ENCODE results near the gene AIF1L.
A peak's percentile ranks its signal among the peaks of the same experiment; 100 is the strongest.
"Not testable (repeated sequence)": the region's sequence is repeated elsewhere in the genome, so short reads cannot be mapped to it uniquely, and the experiment has no call there.

The AIF1L gene

GRCh38 chr9:131117762-131118145, 21.4 kb downstream of the AIF1L start:
- no peak for DNase-seq (ENCODE audit: low read depth in 1 of 2, low spot score in 1 of 2)

GRCh38 chr9:131119600-131119999, 23.3 kb downstream of the AIF1L start:
- no peak for DNase-seq (ENCODE audit: low read depth in 1 of 2, low spot score in 1 of 2)

DNA sequence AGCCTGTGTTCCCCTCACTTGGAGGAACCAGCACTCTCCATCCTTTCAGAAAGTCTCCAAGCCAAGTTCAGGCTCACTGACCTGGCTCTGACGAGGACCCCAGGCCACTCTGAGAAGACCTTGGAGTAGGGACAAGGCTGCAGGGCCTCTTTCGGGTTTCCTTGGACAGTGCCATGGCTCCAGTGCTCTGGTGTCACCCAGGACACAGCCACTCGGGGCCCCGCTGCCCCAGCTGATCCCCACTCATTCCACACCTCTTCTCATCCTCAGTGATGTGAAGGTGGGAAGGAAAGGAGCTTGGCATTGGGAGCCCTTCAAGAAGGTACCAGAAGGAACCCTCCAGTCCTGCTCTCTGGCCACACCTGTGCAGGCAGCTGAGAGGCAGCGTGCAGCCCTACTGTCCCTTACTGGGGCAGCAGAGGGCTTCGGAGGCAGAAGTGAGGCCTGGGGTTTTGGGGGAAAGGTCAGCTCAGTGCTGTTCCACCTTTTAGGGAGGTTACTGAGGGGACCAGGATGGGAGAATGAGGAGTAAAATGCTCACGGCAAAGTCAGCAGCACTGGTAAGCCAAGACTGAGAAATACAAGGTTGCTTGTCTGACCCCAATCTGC, 24.4 kb downstream of the AIF1L start:
- DNase-seq (ENCODE audit: low read depth in 1 of 2, low spot score in 1 of 2): no peak

- DNase-seq (ENCODE audit: low read depth in 1 of 2, low spot score in 1 of 2): no peak
Measured at GRCh38 chr9:131121346-131121745, 25.0 kb downstream of the AIF1L start.

DNA sequence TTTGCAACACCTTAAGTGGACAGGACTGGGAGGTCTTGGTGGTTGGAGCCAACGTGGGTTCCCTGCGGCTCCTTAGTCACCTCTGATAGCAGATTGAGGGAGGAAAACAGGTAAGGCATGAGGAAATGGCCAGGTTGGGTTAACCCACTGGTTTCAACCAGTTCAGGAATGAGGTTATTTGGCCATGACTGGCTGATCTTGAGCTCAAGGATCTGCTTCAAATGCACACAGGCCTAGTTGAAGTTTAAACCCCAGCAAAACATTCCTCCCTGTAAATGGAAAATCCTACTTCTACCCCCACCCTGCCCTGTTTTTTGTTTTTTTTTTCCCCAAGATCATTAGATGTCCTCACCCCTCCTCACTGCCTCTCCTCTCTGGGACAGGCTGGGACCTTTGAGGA, 25.8 kb downstream of the AIF1L start:
- no peak for DNase-seq (ENCODE audit: low read depth in 1 of 2, low spot score in 1 of 2)

GRCh38 chr9:131125038-131125287, 28.6 kb downstream of the AIF1L start:
- DNase-seq (ENCODE audit: low read depth in 1 of 2, low spot score in 1 of 2): no peak

DNA sequence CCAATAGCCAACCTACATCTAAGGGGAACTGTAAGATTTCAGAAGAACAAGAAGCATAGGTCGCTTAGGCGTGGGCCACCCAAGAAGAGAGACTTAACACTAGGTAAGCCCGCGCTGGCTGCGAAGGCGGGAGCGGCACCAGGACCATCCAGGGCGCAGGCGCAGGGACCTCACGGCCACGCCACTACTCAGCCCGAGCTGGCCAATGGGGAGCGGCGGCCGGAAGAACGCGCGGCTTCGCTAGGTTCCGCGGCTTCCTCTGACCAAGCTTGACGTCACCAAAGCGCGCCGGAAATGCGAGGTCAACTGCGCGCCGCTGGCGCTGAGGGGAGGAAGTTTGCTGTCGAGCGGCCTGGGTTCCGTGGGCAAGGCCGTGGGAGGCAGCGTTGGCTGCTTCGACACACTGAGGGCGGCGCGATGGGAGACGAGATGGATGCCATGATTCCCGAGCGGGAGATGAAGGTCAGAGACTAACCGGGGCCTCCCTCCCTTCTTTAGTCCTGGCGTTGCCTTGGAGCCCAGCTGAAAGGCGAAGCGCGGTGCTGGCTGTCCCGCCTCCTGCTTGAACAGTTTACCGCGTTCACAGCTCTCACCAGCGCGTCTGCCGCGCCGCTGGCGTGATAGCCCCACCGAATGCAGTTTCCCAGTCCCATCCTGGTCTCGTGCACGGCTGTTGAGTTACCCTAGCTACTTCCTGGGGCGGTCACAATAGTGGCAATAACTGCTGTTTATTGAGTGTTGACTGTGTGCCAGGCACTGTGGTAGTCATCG, 29.1 kb downstream of the AIF1L start, which contains the start of gene NUP214:
NUP214 (plus strand) TSS at position 299 of the 771 bp plus-strand sequence; CDS start at position 418, 119 bp downstream.
- DNase-seq (ENCODE audit: low read depth in 1 of 2, low spot score in 1 of 2): peak; percentile 99 to 100

DNA sequence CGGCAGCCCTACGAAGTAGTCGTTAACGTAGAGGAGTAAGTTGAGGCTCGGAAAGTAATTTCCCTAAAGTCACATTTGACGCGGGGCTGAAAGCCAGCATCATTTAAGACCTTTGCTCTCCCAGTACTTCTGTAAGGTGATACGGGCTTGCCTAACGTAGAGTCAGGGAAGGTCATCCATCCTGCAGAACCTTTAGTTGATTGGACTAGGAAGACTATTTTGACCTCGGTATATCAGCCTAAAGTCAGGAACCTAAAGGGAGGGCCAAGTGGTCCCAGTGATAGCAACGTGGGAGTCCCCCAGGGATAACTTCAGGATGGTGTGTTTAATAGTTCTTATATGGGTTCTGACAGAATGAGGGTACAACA, 29.7 kb downstream of the AIF1L start:
- DNase-seq (ENCODE audit: low read depth in 1 of 2, low spot score in 1 of 2): no peak

DNA sequence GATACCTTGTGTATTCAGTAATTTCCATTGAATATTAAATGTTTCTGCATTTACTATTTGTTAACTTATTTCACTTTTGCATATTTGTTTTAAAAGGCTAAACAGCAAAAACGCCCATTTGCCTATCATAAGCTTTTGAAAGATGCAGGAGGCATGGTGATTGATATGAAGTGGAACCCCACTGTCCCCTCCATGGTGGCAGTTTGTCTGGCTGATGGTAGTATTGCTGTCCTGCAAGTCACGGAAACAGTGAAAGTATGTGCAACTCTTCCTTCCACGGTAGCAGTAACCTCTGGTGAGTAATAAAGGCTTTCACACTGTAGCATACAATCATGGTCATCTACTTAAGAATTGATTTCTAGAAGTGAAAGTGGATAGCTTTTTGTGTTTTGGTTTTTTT, 32.9 kb downstream of the AIF1L start:
- DNase-seq (ENCODE audit: low read depth in 1 of 2, low spot score in 1 of 2): no peak

GRCh38 chr9:131138676-131139075, 42.3 kb downstream of the AIF1L start:
- DNase-seq (ENCODE audit: low read depth in 1 of 2, low spot score in 1 of 2): no peak

GRCh38 chr9:131140112-131140511, 43.8 kb downstream of the AIF1L start:
- DNase-seq (ENCODE audit: low read depth in 1 of 2, low spot score in 1 of 2): no peak

- DNase-seq (ENCODE audit: low read depth in 1 of 2, low spot score in 1 of 2): no peak
Measured at GRCh38 chr9:131140550-131140949, 44.2 kb downstream of the AIF1L start.

DNA sequence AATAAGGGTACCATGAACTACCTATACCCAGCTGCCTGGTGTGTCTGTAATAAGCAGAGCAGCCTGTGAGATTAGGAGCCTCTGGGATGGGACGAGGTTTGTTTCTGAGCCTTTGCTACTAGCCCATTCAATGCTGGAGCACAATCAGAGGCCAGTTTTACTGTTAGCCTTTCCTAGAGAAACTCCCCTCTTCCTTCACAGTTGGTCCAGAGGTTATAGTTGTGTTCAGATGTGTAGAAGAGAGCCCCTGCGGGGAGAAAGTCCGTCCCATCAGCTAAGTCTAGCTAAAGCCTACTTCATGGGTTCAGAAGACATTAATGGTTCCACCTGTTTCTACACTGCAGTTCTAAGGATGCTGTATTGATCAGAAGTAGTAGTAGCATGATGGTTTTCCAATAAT, 45.8 kb downstream of the AIF1L start:
- no peak for DNase-seq (ENCODE audit: low read depth in 1 of 2, low spot score in 1 of 2)

GRCh38 chr9:131144201-131144600, 47.9 kb downstream of the AIF1L start:
- no peak for DNase-seq (ENCODE audit: low read depth in 1 of 2, low spot score in 1 of 2)

DNA sequence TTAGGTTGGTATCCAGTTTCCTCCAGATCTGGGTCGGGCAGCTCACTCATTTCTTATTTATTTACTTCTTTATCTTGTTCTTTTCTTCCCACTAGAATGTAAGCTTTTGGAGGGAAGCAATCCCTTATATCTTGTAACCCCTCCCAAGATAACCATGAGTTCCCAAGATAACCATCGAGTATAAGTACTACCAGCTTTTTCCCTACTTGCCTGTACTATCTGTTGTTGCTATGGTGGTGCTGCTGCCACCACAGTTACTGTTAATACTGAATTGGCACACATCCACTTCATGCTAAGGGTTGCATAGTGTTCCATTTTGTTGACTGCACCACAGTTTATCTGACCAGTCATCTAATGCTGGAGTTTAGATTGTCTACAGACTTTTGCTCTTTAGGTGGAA, 48.9 kb downstream of the AIF1L start:
- no peak for DNase-seq (ENCODE audit: low read depth in 1 of 2, low spot score in 1 of 2)

- no peak for DNase-seq (ENCODE audit: low read depth in 1 of 2, low spot score in 1 of 2)
Measured at GRCh38 chr9:131146186-131146585, 49.9 kb downstream of the AIF1L start.

GRCh38 chr9:131148276-131148675, 51.9 kb downstream of the AIF1L start:
- DNase-seq (ENCODE audit: low read depth in 1 of 2, low spot score in 1 of 2): no peak

DNA sequence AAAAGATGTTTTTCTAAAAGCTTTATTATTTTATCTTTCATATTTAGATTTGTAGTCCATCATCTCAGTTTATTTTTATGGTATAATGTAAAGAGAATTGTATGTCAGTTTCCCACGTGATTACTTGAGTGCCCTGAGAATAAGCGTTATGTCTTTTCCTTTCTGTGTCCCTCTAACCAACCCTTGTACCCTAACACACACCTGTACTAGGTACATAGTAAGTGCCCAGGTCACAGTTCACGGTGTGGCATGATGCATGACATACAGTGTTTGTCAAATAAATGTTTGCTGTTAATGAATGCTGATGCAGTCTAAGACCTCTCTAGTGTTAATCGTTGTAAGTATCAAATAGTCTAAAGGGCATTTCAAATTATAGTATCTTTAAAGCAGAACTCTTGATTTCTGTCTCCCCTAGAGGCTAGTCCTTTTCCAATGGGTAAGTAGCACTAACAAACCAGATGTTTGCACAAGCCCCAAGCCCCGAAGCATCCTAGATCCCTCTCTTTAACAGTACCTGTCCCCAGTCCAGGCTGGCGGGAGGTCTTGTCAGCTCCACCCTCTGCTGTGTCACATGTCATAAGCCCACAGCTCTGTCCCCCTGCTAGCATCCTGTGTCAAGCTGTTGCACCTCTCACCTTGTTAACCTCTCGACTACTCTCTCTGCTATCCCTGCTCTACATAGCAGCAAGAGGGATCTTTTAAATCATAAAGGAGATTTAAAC, 52.8 kb downstream of the AIF1L start:
- no peak for DNase-seq (ENCODE audit: low read depth in 1 of 2, low spot score in 1 of 2)

- no peak for DNase-seq (ENCODE audit: low read depth in 1 of 2, low spot score in 1 of 2)
Measured at GRCh38 chr9:131149688-131150053, 53.3 kb downstream of the AIF1L start.

DNA sequence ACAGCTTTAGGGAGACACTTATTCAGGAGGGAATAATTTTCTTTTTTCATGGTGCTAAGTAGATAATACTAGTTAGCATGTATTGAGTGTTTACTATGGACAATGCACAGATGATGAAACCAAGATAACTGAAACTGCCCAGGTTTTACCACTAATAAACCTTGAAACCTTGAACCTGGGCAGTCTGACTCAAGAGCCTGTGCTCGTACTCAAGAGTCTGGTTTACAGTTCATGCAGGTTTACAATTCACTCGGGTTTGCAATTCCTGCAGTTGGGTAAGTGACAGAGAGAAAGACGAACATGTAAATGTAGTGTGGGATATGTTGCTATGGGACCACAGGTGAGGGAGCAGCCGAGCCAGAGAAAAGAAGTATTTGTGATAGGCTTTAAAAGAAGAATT, 57.3 kb downstream of the AIF1L start:
- no peak for DNase-seq (ENCODE audit: low read depth in 1 of 2, low spot score in 1 of 2)

- not testable (repeated sequence) for DNase-seq (ENCODE audit: low read depth in 1 of 2, low spot score in 1 of 2)
Measured at GRCh38 chr9:131158673-131159072, 62.3 kb downstream of the AIF1L start.

- DNase-seq (ENCODE audit: low read depth in 1 of 2, low spot score in 1 of 2): no peak
Measured at GRCh38 chr9:131160416-131161112, 64.2 kb downstream of the AIF1L start.

Data from activated T-helper 1 cell treated with anti-CD3 and anti-CD28 coated beads, Interleukin-2, amount 50 U/mL, for 16 hours (primary cell).